Suprapubic skin (tissue), 3 donors: ENCODE results near the gene FBXW2.
A peak's percentile ranks its signal among the peaks of the same experiment; 100 is the strongest.

Experiments
- POLR2A ChIP-seq, 2 donors: fragments of 450-650 bp; IDR thresholded peaks; one replicate each; pipeline ENCODE4 v1.6.1; 2017; ENCODE audit warnings: antibody characterized with exemption in 2 of 2, mild to moderate bottlenecking in 2 of 2, moderate library complexity in 2 of 2
- TF ChIP-seq, protein P1 (sequence below), 2 donors: fragments of 200-600 bp in 1 of 2; fragments of 450-650 bp in 1 of 2; sonication (generic) in 1 of 2; IDR thresholded peaks; one replicate each; pipeline ENCODE4 v1.5.1; 2016 to 2019; ENCODE audit warnings: antibody characterized with exemption in 2 of 2, mild to moderate bottlenecking in 1 of 2, moderate library complexity in 1 of 2

GRCh38 chr9:120792898-120793765 lies at the start of gene FBXW2:
- peak; percentile 40 to 85 for TF ChIP-seq POLR2A (IDR thresholded peaks at IDR 0.05)
- TF ChIP-seq, protein P1, sequence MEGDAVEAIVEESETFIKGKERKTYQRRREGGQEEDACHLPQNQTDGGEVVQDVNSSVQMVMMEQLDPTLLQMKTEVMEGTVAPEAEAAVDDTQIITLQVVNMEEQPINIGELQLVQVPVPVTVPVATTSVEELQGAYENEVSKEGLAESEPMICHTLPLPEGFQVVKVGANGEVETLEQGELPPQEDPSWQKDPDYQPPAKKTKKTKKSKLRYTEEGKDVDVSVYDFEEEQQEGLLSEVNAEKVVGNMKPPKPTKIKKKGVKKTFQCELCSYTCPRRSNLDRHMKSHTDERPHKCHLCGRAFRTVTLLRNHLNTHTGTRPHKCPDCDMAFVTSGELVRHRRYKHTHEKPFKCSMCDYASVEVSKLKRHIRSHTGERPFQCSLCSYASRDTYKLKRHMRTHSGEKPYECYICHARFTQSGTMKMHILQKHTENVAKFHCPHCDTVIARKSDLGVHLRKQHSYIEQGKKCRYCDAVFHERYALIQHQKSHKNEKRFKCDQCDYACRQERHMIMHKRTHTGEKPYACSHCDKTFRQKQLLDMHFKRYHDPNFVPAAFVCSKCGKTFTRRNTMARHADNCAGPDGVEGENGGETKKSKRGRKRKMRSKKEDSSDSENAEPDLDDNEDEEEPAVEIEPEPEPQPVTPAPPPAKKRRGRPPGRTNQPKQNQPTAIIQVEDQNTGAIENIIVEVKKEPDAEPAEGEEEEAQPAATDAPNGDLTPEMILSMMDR (IDR thresholded peaks at IDR 0.05): no peak
